Right atrium auricular region (tissue), 2 donors: ENCODE data around the gene UQCRFS1. TPM values are rescaled to one million over a fixed set of nuclear protein-coding genes. Genes with fewer than 3 reads are reported as not detected.

Experiments used
- DNase-seq: peaks from one replicate; pipeline ENCODE4 v3.0.0-alpha.2; 2019; ENCODE audit warnings: low spot score
- H3K27ac ChIP-seq, 2 donors: fragments of 200-600 bp; sonication (generic); 1 replicate in 1 of 2; 2 replicates in 1 of 2; pipeline ENCODE4 v1.5.1; 2016 to 2019
- H3K27me3 ChIP-seq, 2 donors: fragments of 200-600 bp; sonication (generic); one replicate each; pipeline versions ENCODE4 v1.5.1 to v1.6.0; 2017 to 2019
- H3K36me3 ChIP-seq: fragments of 200-600 bp; sonication (generic); one replicate; pipeline ENCODE4 v1.5.1; 2016
- H3K4me1 ChIP-seq, 2 donors: fragments of 200-600 bp; sonication (generic); one replicate each; pipeline versions ENCODE4 v1.5.1 to v1.6.0; 2017 to 2019
- H3K4me3 ChIP-seq, 2 donors: fragments of 200-600 bp; sonication (generic); 1 replicate in 1 of 2; 2 replicates in 1 of 2; pipeline ENCODE4 v1.5.1; 2017 to 2019; ENCODE audit warnings: mild to moderate bottlenecking in 1 of 2, moderate library complexity in 1 of 2
- H3K9me3 ChIP-seq, 2 donors: fragments of 200-600 bp; sonication (generic); one replicate each; pipeline ENCODE4 v1.5.1; 2019
- CTCF ChIP-seq, 2 donors: fragments of 200-600 bp; sonication (generic); IDR thresholded peaks; one replicate each; pipeline ENCODE4 v1.5.1; 2019; ENCODE audit warnings: antibody characterized with exemption in 2 of 2
- total RNA-seq, 2 donors: library from RNA; depleted of rRNA; stranded (reverse); fragments of >200 nt; gene quantifications; one replicate each; pipeline ENCODE4 v1.1.0, GENCODE V29; 2016

Gene UQCRFS1
- total RNA-seq, 2 donors from 2014 or later, result 87.4 to 120 TPM

GRCh38 chr19:29171525-29171924, 41.4 kb downstream of the UQCRFS1 start:
- TF ChIP-seq CTCF (IDR thresholded peaks at IDR 0.05), result no peak
- no peaks in the 10 kb centered on the region for H3K4me1 ChIP-seq
- no peak overlapping the region for H3K27ac ChIP-seq
- no peaks in the 10 kb centered on the region for H3K36me3 ChIP-seq
- H3K9me3 ChIP-seq, result peaks cover 0 to 33% of the 10 kb centered on the region in 2 donors
- H3K4me3 ChIP-seq, result no peak overlapping the region
- no peak for DNase-seq
- H3K27me3 ChIP-seq, result no peaks in the 10 kb centered on the region

GRCh38 chr19:29170554-29170953, 42.4 kb downstream of the UQCRFS1 start:
- no peaks in the 10 kb centered on the region for H3K4me1 ChIP-seq
- no peaks in the 10 kb centered on the region for H3K27me3 ChIP-seq
- no peaks in the 10 kb centered on the region for H3K36me3 ChIP-seq
- peak in 1 of 2 donors; percentile 14 for TF ChIP-seq CTCF (IDR thresholded peaks at IDR 0.05)
- H3K27ac ChIP-seq, result no peak overlapping the region
- no peak overlapping the region for H3K4me3 ChIP-seq
- peaks cover 0 to 25% of the 10 kb centered on the region in 2 donors for H3K9me3 ChIP-seq
- no peak for DNase-seq

GRCh38 chr19:29162694-29163093, 50.3 kb downstream of the UQCRFS1 start:
- no peaks in the 10 kb centered on the region for H3K9me3 ChIP-seq
- H3K27ac ChIP-seq, result no peak overlapping the region
- no peak for DNase-seq
- no peak for TF ChIP-seq CTCF (IDR thresholded peaks at IDR 0.05)
- no peaks in the 10 kb centered on the region for H3K4me1 ChIP-seq
- H3K36me3 ChIP-seq, result no peaks in the 10 kb centered on the region
- H3K4me3 ChIP-seq, result no peak overlapping the region
- no peaks in the 10 kb centered on the region for H3K27me3 ChIP-seq

GRCh38 chr19:29155683-29156082, 57.3 kb downstream of the UQCRFS1 start:
- DNase-seq, result no peak

More at GRCh38 chr19:29155683-29156082, 57.3 kb downstream of the UQCRFS1 start:
- H3K4me1 ChIP-seq, result no peaks in the 10 kb centered on the region
- H3K27me3 ChIP-seq, result no peaks in the 10 kb centered on the region
- TF ChIP-seq CTCF (IDR thresholded peaks at IDR 0.05), result no peak
- no peak overlapping the region for H3K4me3 ChIP-seq
- H3K9me3 ChIP-seq, result peaks cover 0 to 25% of the 10 kb centered on the region in 2 donors
- H3K36me3 ChIP-seq, result no peaks in the 10 kb centered on the region
- H3K27ac ChIP-seq, result no peak overlapping the region
